GM13977 (cell line): ENCODE results near the gene ARID4A.

Source experiments
- DNase-seq: peaks from one replicate; pipeline ENCODE4 v3.0.0; 2012; ENCODE audit warnings: low spot score
- in situ Hi-C: fragments of 300-500 bp; cut with MboI; formaldehyde crosslinking; loops from one replicate; pipeline ENCODE4 v1.12.0; 2022; ENCODE audit warnings: low sequenced_read_pairs, low pct_unique_long_range_greater_than_20kb, mixed read lengths, inconsistent platforms; ENCODE audit not compliant: unreplicated experiment
- TF ChIP-seq, protein P1 (sequence below): IDR thresholded peaks from 2 replicates; pipeline ENCODE4 v1.5.1; 2012; ENCODE audit warnings: mild to moderate bottlenecking, control low read depth; ENCODE audit not compliant: insufficient read depth; ENCODE audit errors: extremely low read depth, missing control alignments

Gene ARID4A

DNA sequence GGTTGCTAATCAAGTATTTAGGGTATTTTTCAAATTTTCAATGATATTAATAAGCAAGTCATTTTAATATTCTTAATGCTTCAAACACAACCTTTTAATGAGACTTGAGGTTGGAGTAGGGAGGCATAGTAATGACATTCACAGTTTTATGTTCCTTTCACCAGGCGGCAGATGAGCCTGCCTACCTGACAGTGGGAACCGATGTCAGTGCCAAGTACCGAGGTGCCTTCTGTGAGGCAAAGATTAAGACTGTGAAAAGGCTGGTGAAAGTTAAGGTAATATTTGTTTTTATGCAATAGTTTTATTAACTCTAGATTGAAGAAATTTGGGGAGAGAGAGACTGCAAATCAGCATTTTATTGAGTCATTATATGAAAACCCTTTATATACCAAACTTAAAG, 3.1 kb downstream of the ARID4A start:
- in situ Hi-C loops, result no loop called here
- TF ChIP-seq, protein P1, sequence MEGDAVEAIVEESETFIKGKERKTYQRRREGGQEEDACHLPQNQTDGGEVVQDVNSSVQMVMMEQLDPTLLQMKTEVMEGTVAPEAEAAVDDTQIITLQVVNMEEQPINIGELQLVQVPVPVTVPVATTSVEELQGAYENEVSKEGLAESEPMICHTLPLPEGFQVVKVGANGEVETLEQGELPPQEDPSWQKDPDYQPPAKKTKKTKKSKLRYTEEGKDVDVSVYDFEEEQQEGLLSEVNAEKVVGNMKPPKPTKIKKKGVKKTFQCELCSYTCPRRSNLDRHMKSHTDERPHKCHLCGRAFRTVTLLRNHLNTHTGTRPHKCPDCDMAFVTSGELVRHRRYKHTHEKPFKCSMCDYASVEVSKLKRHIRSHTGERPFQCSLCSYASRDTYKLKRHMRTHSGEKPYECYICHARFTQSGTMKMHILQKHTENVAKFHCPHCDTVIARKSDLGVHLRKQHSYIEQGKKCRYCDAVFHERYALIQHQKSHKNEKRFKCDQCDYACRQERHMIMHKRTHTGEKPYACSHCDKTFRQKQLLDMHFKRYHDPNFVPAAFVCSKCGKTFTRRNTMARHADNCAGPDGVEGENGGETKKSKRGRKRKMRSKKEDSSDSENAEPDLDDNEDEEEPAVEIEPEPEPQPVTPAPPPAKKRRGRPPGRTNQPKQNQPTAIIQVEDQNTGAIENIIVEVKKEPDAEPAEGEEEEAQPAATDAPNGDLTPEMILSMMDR, result no peak

DNA sequence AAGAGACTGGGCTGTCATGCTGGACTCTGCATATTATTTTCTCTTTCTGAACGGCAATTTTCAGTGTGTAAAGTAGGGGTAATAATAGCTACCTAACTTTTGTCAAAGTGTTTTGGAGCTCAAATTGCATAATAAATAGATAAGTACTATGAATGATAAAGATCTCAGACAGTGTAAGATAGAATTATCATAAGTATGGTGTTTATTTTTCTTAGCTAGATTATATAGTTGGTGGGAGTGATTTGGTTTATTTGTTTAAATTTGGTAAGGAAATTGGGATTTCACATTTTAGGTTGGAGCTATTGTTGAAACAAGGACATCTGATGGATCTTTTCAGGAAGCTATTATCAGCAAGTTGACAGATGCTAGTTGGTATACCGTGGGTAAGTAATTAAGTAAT, 7.4 kb downstream of the ARID4A start:
- no peak for DNase-seq
- in situ Hi-C loops, result no loop called here
- TF ChIP-seq, protein P1, result no peak

More for the DNA sequence above, 3.1 kb downstream of the ARID4A start:
- no peak for DNase-seq

DNA sequence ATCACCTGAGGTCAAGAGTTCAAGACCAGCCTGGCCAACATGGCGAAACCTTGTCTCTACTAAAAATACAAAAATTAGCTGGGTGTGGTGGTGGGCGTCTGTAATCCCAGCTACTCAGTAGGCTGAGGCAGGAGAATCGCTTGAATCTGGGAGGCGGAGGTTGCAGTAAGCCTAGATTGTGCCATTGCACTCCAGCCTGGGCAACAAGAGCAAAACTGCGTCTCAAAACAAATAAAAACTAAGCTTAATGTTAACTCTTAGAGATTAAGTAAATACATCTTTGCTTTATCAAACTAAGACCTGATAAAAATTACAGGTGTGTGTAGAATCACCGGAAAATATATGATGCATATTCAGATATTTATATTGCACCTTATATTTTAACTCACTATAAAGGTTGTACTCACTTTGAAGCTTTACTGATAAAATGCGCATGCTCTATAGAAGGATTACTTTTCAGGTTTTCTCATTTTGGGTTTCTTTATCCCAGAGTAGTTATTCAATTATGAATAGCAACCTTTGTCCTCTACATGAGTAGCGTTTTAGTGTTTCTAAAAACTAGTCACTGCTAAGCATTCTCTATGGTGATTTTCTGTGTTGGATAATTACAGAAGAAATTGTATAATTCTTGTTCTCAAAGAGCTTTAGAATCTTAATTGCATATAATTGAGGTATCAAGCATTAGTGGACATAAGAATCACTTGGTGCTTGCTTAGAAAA, 9.4 kb downstream of the ARID4A start:
- no peak for DNase-seq
- in situ Hi-C loops, result no loop called here
- TF ChIP-seq, protein P1, result no peak

DNA sequence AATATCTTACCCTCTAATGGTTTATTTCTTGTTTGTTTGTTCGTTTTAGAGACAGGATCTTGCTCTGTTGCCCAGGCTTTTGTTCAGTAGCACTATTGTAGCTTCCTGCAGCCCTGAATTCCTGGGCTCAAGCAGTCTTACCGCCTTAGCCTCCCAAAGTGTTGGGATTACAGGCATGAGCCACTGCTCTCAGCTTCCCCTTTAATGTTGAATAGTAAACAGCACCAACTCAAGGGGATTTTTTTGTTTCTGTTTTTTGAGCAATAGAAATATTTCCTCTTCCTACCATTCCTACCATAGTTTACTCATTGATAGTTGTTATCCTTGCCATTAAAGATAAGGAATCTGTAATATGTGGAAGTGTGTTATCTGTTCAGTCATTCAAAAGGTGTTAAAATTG, 10.7 kb downstream of the ARID4A start:
- in situ Hi-C loops, result no loop called here
- TF ChIP-seq, protein P1, result no peak
- no peak for DNase-seq

DNA sequence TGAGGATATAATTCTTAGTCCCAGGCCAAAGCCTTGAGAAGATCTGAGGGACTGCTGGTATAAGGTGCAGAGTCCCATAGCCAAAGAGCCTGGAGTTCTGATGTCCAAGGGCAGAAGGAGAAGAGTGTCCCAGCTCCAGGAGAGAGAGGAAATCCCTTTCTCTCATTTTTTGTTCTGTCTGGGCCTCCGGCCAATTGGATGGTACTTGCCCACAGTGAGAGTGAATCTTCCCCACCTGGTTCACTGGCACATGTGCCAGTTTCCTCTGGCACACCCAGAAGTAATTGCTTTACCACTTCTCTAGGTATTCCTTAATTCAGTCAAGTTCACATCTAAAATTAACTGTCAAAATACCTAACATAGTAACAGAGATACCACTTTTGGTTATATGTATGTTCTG, 15.3 kb downstream of the ARID4A start:
- TF ChIP-seq, protein P1, result no peak
- in situ Hi-C loops, result no loop called here
- no peak for DNase-seq

DNA sequence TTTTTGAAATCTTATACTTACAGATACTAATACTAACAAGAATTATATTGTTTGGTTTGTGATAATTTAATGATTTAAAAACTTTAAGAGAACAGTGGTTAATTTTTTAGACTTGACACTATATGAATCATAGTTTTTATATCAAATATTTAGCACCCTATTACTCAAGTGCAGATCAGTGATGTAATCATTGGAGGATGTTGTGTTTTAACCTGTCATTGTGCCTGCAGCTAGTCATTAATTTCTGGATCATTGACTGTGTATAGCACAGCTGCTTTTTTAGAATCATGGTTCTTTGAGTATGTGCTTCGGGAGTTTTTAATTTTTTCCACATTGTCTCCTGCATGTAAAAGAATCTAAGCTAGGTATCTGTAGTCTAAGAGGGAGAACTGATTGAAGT, 17.3 kb downstream of the ARID4A start:
- in situ Hi-C loops, result no loop called here
- DNase-seq, result no peak
- TF ChIP-seq, protein P1, result no peak
